Astrocyte (in vitro differentiated cells and primary cell): Measurements from ENCODE around the gene UNC5C. TPM values are rescaled to one million over a fixed set of nuclear protein-coding genes. Genes with fewer than 3 reads are reported as not detected.

Source experiments
- DNase-seq: peaks from one replicate; pipeline ENCODE4 v3.0.0-alpha.2; 2010; ENCODE audit warnings: low read depth
- FAIRE-seq: peaks from 2 replicates; lab custom pipeline; 2011; peaks lifted over from hg19 to GRCh38; lab: Jason Lieb, UNC
- H2AFZ ChIP-seq: 2 replicates; pipeline ENCODE4 v1.6.0; 2012; ENCODE audit warnings: low read depth, low read length, inconsistent platforms
- H3K27ac ChIP-seq: 2 replicates; pipeline ENCODE4 v1.5.1; 2011; ENCODE audit warnings: low read depth, low read length, inconsistent platforms
- H3K27me3 ChIP-seq: 2 replicates; pipeline ENCODE4 v1.6.0; 2011; ENCODE audit warnings: low read length, inconsistent platforms; ENCODE audit not compliant: insufficient read depth
- H3K36me3 ChIP-seq: 2 replicates; pipeline ENCODE4 v1.5.1; 2011; ENCODE audit warnings: low read length, inconsistent platforms; ENCODE audit not compliant: insufficient read depth
- H3K4me1 ChIP-seq: 2 replicates; pipeline ENCODE4 v1.5.1; 2011; ENCODE audit warnings: low read length, inconsistent platforms; ENCODE audit not compliant: insufficient read depth
- H3K4me2 ChIP-seq: 2 replicates; pipeline ENCODE4 v1.6.0; 2012; ENCODE audit warnings: low read length, inconsistent platforms
- H3K4me3 ChIP-seq: 2 replicates; pipeline ENCODE4 v1.5.1; 2011; ENCODE audit warnings: low read depth, mild to moderate bottlenecking, low read length, inconsistent platforms; ENCODE audit not compliant: insufficient read depth
- H3K79me2 ChIP-seq: 2 replicates; pipeline ENCODE4 v1.6.0; 2012; ENCODE audit warnings: mild to moderate bottlenecking, low read length, inconsistent platforms; ENCODE audit not compliant: insufficient read depth
- H3K9ac ChIP-seq: 2 replicates; pipeline ENCODE4 v1.6.0; 2012; ENCODE audit warnings: mild to moderate bottlenecking, low read length, inconsistent platforms
- H3K9me3 ChIP-seq: 2 replicates; pipeline ENCODE4 v1.5.1; 2012; ENCODE audit warnings: low read depth, mild to moderate bottlenecking, low read length, inconsistent platforms; ENCODE audit not compliant: insufficient read depth
- H4K20me1 ChIP-seq: 2 replicates; pipeline ENCODE4 v1.6.0; 2012; ENCODE audit warnings: low read length, inconsistent platforms; ENCODE audit not compliant: insufficient read depth
- H3K27ac Mint-ChIP-seq: one replicate; pipeline ENCODE4 v1.8.0; 2021; ENCODE audit warnings: mild to moderate bottlenecking, mixed read lengths; ENCODE audit not compliant: unreplicated experiment
- H3K27me3 Mint-ChIP-seq: one replicate; pipeline ENCODE4 v1.8.0; 2021; ENCODE audit warnings: low read depth, mixed read lengths; ENCODE audit not compliant: unreplicated experiment
- H3K36me3 Mint-ChIP-seq: one replicate; pipeline ENCODE4 v1.8.0; 2021; ENCODE audit warnings: low read depth, mixed read lengths; ENCODE audit not compliant: unreplicated experiment
- H3K4me1 Mint-ChIP-seq: one replicate; pipeline ENCODE4 v1.8.0; 2021; ENCODE audit warnings: low read depth, mixed read lengths; ENCODE audit not compliant: unreplicated experiment
- H3K4me3 Mint-ChIP-seq: one replicate; pipeline ENCODE4 v1.8.0; 2021; ENCODE audit warnings: mild to moderate bottlenecking, moderate library complexity, mixed read lengths; ENCODE audit not compliant: unreplicated experiment
- H3K9me3 Mint-ChIP-seq: one replicate; pipeline ENCODE4 v1.8.0; 2021; ENCODE audit warnings: mild to moderate bottlenecking, mixed read lengths; ENCODE audit not compliant: unreplicated experiment
- EZH2 ChIP-seq: IDR thresholded peaks from 2 replicates; pipeline ENCODE4 v1.6.1; 2012; ENCODE audit warnings: mild to moderate bottlenecking, low read length, inconsistent platforms; ENCODE audit not compliant: insufficient read depth
- total RNA-seq: library from RNA; stranded (reverse); gene quantifications from 2 replicates; pipeline ENCODE4 v1.2.1, GENCODE V29; 2021
- TF ChIP-seq, protein P1 (sequence below): IDR thresholded peaks from 2 replicates; pipeline ENCODE4 v1.5.1; 2011; ENCODE audit warnings: low read depth, mild to moderate bottlenecking, inconsistent platforms, low read length, moderate library complexity; ENCODE audit not compliant: insufficient read depth

UNC5C gene
- total RNA-seq, 1 donor from 2014 or later, result 3.1 TPM

DNA sequence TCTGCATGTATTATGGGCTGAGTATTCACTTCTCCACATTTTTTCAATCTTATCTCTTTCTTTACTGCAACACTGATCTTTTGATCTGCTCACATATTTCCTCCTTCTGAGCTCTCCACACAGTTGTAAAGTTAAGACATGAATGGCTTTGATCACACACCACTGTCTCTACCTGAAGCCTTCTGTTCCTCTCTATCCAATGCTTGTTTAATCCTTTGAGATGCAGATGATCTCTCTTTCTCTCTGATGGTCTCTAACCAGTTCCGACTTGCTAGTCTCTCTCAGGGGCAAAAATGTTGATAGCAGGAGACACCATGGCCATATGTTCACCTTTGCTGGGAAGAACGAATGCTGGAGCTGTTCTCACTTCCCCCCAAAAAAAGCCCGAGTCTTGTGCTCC, 162.4 kb downstream of the UNC5C start:
- Mint-ChIP-seq H3K27ac (no peak overlapping the region), H3K36me3 (no peaks in the 10 kb centered on the region), H3K4me3 (no peak overlapping the region), H3K27me3 (peaks cover 5% of the 10 kb centered on the region), H3K4me1 (no peaks in the 10 kb centered on the region), H3K9me3 (no peaks in the 10 kb centered on the region)
- Histone ChIP-seq H3K27me3 (no peaks in the 10 kb centered on the region), H2AFZ (no peak overlapping the region), H3K4me2 (no peak overlapping the region), H3K36me3 (no peaks in the 10 kb centered on the region), H4K20me1 (no peaks in the 10 kb centered on the region), H3K4me1 (no peaks in the 10 kb centered on the region), H3K79me2 (no peaks in the 10 kb centered on the region), H3K9ac (no peak overlapping the region), H3K4me3 (no peak overlapping the region), H3K9me3 (no peaks in the 10 kb centered on the region), H3K27ac (no peak overlapping the region)
- DNase-seq (no peak), FAIRE-seq (no peak)
- TF ChIP-seq, protein P1, sequence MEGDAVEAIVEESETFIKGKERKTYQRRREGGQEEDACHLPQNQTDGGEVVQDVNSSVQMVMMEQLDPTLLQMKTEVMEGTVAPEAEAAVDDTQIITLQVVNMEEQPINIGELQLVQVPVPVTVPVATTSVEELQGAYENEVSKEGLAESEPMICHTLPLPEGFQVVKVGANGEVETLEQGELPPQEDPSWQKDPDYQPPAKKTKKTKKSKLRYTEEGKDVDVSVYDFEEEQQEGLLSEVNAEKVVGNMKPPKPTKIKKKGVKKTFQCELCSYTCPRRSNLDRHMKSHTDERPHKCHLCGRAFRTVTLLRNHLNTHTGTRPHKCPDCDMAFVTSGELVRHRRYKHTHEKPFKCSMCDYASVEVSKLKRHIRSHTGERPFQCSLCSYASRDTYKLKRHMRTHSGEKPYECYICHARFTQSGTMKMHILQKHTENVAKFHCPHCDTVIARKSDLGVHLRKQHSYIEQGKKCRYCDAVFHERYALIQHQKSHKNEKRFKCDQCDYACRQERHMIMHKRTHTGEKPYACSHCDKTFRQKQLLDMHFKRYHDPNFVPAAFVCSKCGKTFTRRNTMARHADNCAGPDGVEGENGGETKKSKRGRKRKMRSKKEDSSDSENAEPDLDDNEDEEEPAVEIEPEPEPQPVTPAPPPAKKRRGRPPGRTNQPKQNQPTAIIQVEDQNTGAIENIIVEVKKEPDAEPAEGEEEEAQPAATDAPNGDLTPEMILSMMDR, result no peak
- no peak for TF ChIP-seq EZH2

DNA sequence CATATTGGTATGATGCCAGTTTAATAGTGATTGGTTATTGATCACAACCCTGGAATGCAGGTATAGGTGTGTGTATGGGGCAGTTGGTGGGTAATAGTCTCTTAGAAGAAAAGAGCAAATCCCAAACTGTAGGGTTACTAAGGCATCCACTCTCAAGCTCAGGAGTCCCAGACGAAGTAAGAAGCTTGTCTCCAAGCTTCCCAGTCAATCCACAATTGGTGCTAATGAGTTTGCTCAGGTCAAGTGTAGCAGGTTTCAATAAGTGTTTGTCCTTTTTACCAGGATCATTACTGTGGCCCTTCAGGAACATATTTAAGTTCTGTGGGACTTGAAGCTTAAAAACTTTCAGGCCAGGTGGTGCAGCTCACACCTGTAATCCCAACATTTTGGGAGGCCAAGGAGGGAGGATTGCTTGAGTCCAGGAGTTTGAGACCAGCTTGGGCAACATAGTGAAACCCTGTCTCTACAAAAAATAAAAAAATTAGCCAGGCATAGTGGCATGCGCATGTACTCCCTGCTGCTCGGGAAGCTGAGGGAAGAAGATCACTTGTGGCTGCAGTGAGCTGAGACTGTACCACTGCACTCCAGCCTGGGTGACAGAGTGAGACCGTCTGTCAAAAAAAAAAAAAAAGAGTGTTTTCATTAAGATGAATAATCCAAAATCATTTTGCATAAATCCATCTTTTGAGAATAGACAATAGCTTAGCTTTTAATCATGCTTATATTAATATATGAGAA, 166.8 kb downstream of the UNC5C start:
- no peak overlapping the region for H3K27ac Mint-ChIP-seq
- H3K9me3 Mint-ChIP-seq, result no peaks in the 10 kb centered on the region
- peaks cover 5% of the 10 kb centered on the region for H3K27me3 Mint-ChIP-seq
- Histone ChIP-seq H3K9me3 (no peaks in the 10 kb centered on the region), H3K4me2 (no peak overlapping the region), H3K79me2 (no peaks in the 10 kb centered on the region), H3K4me3 (no peak overlapping the region), H3K9ac (no peak overlapping the region), H3K36me3 (no peaks in the 10 kb centered on the region), H3K4me1 (no peaks in the 10 kb centered on the region), H3K27me3 (no peaks in the 10 kb centered on the region), H4K20me1 (no peaks in the 10 kb centered on the region), H2AFZ (no peak overlapping the region), H3K27ac (no peak overlapping the region)
- FAIRE-seq, result no peak
- no peak for DNase-seq
- H3K4me1 Mint-ChIP-seq, result no peaks in the 10 kb centered on the region
- H3K4me3 Mint-ChIP-seq, result no peak overlapping the region
- H3K36me3 Mint-ChIP-seq, result no peaks in the 10 kb centered on the region
- no peak for TF ChIP-seq EZH2
- TF ChIP-seq, protein P1, result no peak

DNA sequence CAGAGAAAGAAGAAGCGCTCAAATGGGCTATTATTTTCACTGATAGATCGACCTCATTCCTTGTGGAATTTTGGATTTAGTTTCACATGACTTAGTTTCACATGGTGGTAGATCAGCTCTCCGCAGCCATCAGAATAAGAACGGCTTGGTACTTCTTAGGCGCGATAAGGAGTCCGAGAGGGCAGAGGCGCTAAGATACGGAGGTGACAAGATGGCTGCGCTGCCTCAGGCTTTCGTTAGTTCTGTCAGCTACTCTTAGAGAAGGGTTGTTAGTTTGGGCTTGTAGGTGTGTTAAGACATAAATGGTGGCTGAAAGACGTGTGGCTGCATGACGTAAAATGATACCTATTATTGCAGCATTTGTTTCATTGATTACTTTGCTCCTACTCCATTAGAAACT, 169.1 kb downstream of the UNC5C start:
- H3K36me3 Mint-ChIP-seq, result no peaks in the 10 kb centered on the region
- H3K4me1 Mint-ChIP-seq, result no peaks in the 10 kb centered on the region
- no peak overlapping the region for H3K4me3 ChIP-seq
- peaks cover 5% of the 10 kb centered on the region for H3K27me3 Mint-ChIP-seq
- H3K36me3 ChIP-seq, result no peaks in the 10 kb centered on the region
- no peak overlapping the region for H2AFZ ChIP-seq
- H3K9me3 ChIP-seq, result no peaks in the 10 kb centered on the region
- H3K27me3 ChIP-seq, result no peaks in the 10 kb centered on the region
- H3K4me3 Mint-ChIP-seq, result no peak overlapping the region
- H4K20me1 ChIP-seq, result no peaks in the 10 kb centered on the region
- no peak overlapping the region for H3K27ac ChIP-seq
- DNase-seq, result no peak
- no peak overlapping the region for H3K9ac ChIP-seq
- H3K27ac Mint-ChIP-seq, result no peak overlapping the region
- no peak overlapping the region for H3K4me2 ChIP-seq
- TF ChIP-seq EZH2, result no peak
- TF ChIP-seq, protein P1, result no peak
- FAIRE-seq, result no peak
- H3K79me2 ChIP-seq, result no peaks in the 10 kb centered on the region
- H3K4me1 ChIP-seq, result no peaks in the 10 kb centered on the region
- no peaks in the 10 kb centered on the region for H3K9me3 Mint-ChIP-seq
